Cardiac muscle cell (in vitro differentiated cells and primary cell): ENCODE results near the gene ADSS1. TPM values are rescaled to one million over a fixed set of nuclear protein-coding genes. Genes with fewer than 3 reads are reported as not detected.
A peak's percentile ranks its signal among the peaks of the same experiment; 100 is the strongest.

Experiments
- DNase-seq, 2 donors: peaks; one replicate each; pipeline versions ENCODE4 v3.0.0 to v3.0.0-alpha.2; 2010 to 2017; ENCODE audit warnings: low read depth in 1 of 2, low spot score in 1 of 2
- H3K27ac ChIP-seq: fragments of 200-600 bp; sonication (generic); 2 replicates; pipeline ENCODE4 v1.5.1; 2016
- H3K27me3 ChIP-seq: fragments of 200-600 bp; sonication (generic); 2 replicates; pipeline ENCODE4 v1.6.0; 2016; ENCODE audit warnings: control low read depth
- H3K36me3 ChIP-seq: fragments of 200-600 bp; sonication (generic); 2 replicates; pipeline ENCODE4 v1.5.1; 2016; ENCODE audit warnings: control low read depth
- H3K4me1 ChIP-seq: fragments of 200-600 bp; sonication (generic); 2 replicates; pipeline ENCODE4 v1.8.1; 2017; ENCODE audit warnings: low read depth, mild to moderate bottlenecking, mixed run types
- H3K4me3 ChIP-seq: fragments of 200-600 bp; sonication (generic); 2 replicates; pipeline ENCODE4 v1.5.1; 2016; ENCODE audit warnings: mild to moderate bottlenecking
- H3K9me3 ChIP-seq: fragments of 200-600 bp; sonication (generic); 2 replicates; pipeline ENCODE4 v1.5.1; 2017; ENCODE audit warnings: low read depth, mild to moderate bottlenecking, control low read depth
- polyA plus RNA-seq: library from polyadenylated mRNA; unstranded; fragments of >200 nt; fragmentation: Nextera tagmentation; extraction: Ambion mirVana; gene quantifications from 2 replicates; pipeline ENCODE4 v1.2.1, GENCODE V29; 2016
- total RNA-seq: library from RNA; depleted of rRNA; stranded (reverse); fragments of >200 nt; gene quantifications from 2 replicates; pipeline ENCODE4 v1.2.3, GENCODE V29; 2016
- TF ChIP-seq, protein P1 (sequence below): IDR thresholded peaks from 2 replicates; pipeline ENCODE4 v1.5.1; 2012; ENCODE audit warnings: low read depth, mild to moderate bottlenecking, low read length

Gene ADSS1
- total and polyA plus RNA-seq, 2 experiments from 2014 or later = 53.4 to 63.8 TPM

DNA sequence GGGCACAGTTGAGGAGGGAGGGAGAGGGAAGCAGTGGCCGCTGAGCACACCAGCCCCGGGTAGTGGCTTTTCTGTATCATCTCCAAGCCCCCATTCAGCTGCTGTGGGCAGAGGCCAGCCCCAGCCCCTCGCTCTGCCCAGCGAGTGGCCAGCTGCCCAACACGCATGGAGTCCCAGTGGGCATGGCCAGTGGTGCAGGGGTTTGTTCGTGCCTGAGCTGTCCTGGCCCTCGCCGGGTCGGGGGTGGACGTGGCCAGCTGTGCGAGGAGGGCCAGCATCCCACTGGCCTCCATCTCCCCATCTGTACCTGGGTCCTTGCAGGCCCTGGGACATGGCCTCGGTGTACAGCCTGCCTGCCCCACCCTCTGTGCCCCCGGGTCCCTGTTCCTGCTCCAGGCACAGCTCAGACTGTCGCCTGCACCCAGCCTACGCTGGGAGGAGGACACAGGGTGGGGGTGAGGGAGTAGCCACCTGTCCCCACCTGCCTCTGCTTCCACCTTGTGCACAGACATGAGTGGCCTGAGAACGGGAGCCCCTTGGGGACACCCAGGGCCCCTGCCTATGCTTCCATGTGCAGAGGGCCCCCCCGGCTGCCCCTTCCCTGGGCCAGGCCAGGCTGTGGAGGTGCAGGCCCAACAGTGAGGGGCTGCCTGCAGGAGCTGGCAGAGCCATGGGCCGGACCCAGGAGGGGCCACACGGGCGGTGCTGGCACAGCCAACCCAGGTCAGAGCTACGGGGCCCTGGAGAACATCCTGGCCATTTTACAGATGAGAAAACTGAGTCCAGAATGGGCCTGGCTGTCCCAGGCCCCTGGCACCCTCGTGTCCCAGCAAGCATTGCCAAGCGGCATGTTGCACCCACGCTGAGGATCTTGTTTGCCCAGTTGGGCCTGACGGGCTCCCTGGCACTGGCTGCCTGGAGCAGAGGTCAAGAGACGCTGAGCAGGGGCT, 30.3 kb upstream of the ADSS1 start:
- DNase-seq = no peak
- no peak overlapping the region for H3K4me3 ChIP-seq
- H3K27ac ChIP-seq = no peak overlapping the region
- no peaks in the 10 kb centered on the region for H3K27me3 ChIP-seq
- no peaks in the 10 kb centered on the region for H3K9me3 ChIP-seq
- H3K36me3 ChIP-seq = no peaks in the 10 kb centered on the region
- TF ChIP-seq, protein P1, sequence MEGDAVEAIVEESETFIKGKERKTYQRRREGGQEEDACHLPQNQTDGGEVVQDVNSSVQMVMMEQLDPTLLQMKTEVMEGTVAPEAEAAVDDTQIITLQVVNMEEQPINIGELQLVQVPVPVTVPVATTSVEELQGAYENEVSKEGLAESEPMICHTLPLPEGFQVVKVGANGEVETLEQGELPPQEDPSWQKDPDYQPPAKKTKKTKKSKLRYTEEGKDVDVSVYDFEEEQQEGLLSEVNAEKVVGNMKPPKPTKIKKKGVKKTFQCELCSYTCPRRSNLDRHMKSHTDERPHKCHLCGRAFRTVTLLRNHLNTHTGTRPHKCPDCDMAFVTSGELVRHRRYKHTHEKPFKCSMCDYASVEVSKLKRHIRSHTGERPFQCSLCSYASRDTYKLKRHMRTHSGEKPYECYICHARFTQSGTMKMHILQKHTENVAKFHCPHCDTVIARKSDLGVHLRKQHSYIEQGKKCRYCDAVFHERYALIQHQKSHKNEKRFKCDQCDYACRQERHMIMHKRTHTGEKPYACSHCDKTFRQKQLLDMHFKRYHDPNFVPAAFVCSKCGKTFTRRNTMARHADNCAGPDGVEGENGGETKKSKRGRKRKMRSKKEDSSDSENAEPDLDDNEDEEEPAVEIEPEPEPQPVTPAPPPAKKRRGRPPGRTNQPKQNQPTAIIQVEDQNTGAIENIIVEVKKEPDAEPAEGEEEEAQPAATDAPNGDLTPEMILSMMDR = no peak
- H3K4me1 ChIP-seq = peaks cover 14% of the 10 kb centered on the region

GRCh38 chr14:104694475-104694950, 29.5 kb upstream of the ADSS1 start:
- TF ChIP-seq, protein P1 = no peak
- H3K4me1 ChIP-seq = peaks cover 19% of the 10 kb centered on the region
- H3K27ac ChIP-seq = no peak overlapping the region
- no peak for DNase-seq
- H3K4me3 ChIP-seq = no peak overlapping the region
- no peaks in the 10 kb centered on the region for H3K9me3 ChIP-seq
- H3K36me3 ChIP-seq = no peaks in the 10 kb centered on the region
- no peaks in the 10 kb centered on the region for H3K27me3 ChIP-seq

DNA sequence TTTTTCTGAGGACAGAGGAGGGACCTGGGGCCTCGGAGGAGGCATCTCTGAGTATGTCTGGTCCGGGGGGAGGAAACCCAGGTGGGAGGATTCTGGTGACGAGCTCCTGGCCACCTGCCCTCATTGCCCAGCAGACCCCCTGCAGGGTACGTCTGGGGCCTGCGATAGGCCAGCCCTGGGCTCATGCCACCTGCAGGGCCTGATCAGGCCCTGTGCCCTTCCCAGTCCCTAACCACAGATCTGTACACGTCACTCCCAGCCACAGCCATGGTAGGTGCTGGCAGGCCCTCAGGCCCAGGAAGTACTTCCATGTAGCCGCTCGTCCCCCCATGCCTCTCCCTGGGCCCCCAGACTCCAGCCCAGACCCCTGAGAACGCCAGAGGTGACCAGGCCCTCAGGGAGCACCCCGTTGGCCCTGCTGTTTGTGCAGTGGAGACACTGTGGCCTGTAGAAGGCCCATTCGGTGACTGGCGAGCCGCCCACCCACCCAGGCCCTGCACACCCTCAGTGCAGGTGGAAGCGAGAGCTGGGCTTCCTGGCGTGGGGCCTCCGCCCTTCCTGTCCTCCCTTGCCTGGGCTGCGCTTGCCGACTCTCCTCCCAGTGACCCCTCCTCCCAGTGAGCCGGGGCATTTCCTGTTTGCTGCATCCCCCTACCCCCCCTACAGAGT, 28.9 kb upstream of the ADSS1 start:
- Histone ChIP-seq H3K27me3 (no peaks in the 10 kb centered on the region), H3K4me3 (no peak overlapping the region), H3K4me1 (peaks cover 24% of the 10 kb centered on the region), H3K9me3 (no peaks in the 10 kb centered on the region), H3K27ac (peak overlapping the region; percentile 39), H3K36me3 (no peaks in the 10 kb centered on the region)
- no peak for DNase-seq
- TF ChIP-seq, protein P1 = no peak

DNA sequence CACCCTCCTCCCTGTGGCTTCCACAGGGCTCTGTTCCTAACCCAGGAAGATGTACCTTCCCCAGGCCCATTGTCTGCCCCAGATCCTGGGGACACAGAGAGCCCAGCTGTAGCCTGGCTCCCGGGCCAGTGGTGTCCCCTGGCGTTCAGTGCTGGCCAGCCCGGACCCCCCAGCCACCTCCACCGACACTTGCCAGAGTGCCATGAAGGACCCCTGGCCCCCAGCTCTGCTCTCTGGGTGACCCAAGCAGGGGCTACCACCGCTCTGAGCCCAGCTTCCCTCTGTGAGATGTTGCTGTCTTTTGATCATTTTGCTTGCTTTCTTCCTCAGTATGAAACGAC, 28.4 kb upstream of the ADSS1 start:
- Histone ChIP-seq H3K4me1 (peaks cover 20% of the 10 kb centered on the region), H3K36me3 (no peaks in the 10 kb centered on the region), H3K27me3 (no peaks in the 10 kb centered on the region), H3K4me3 (no peak overlapping the region), H3K9me3 (no peaks in the 10 kb centered on the region), H3K27ac (no peak overlapping the region)
- DNase-seq = no peak
- TF ChIP-seq, protein P1 = no peak

DNA sequence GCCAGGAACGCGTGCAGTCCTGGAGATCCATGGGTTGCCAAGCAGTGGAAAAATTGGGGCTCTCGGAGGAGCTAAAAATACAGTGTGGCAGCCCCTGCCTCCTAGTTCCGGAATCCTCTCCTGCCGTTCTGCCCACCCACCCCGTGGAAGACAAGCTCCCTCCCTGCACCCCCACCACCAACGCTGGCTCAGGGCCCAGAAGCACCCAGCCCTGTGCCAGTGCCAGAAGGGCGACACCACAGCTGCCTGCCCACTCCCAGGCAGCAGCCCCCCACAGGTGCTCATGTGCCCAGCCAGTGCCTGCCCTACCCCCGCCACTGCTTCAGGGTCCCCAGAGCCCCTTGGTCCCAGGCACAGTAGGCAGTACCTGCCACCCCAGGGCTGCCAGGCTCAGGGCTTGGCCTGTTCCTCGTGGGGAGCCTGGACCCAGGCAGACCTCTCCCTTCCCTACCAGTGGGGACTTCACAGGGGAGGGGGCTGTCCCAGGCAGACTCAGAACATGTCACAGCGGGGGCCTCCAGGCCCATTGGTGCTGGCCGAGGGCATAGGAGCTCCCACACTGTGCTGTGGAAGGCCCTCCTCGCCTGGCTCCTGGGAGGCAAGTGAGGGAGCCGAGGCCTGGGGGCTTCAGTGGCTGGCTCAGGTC, 27.2 kb upstream of the ADSS1 start:
- TF ChIP-seq, protein P1 = no peak
- H3K36me3 ChIP-seq = no peaks in the 10 kb centered on the region
- H3K4me1 ChIP-seq = peaks cover 19% of the 10 kb centered on the region
- no peak overlapping the region for H3K27ac ChIP-seq
- no peaks in the 10 kb centered on the region for H3K27me3 ChIP-seq
- no peak overlapping the region for H3K4me3 ChIP-seq
- no peaks in the 10 kb centered on the region for H3K9me3 ChIP-seq
- DNase-seq = no peak
